ENCODE measurements around the gene RIMOC1.

DNA sequence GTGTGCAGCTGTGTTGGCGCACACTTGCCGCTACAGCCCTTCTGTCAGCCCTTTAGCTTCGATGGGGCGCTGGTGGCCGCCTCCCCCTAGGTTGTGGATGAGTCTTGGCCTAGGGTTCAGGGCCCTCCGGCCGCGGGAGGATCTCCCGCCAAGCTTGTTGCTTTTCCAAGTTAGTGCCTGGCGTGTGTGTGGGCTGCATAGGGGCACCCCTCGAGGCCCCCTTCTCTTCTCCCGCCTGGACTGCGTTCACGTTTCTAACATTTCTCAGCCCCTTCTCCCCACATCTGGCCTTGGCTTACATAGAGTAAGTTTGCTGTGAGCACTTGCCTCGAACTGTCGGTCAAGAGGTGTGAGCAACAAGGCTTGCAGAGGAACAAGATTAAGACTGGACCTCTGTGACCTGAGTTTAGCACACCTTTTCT is 33.5 kb upstream of the RIMOC1 start:
- TF ChIP-seq NFE2L1 (CRISPR knock-in tag; IDR thresholded peaks at IDR 0.05) (no peak), JUN (CRISPR knock-in tag; IDR thresholded peaks at IDR 0.05) (0 out of 2 replicates have a peak, but pooled peaks have one; percentile 34), CTCF (IDR thresholded peaks at IDR 0.05) (no peak), ZNF423 (CRISPR knock-in tag; IDR thresholded peaks at IDR 0.05) (no peak), NR3C1 (CRISPR knock-in tag; conservative IDR thresholded peaks at IDR 0.05; ENCODE audit: low read depth) (no peak), ZNF121 (CRISPR knock-in tag; IDR thresholded peaks at IDR 0.05) (no peak), ZNF232 (CRISPR knock-in tag; IDR thresholded peaks at IDR 0.05) (no peak), KAT7 (CRISPR knock-in tag; IDR thresholded peaks at IDR 0.05; ENCODE audit: borderline replicate concordance) (no peak), ATF3 (CRISPR knock-in tag; conservative IDR thresholded peaks at IDR 0.05) (no peak), ELF4 (CRISPR knock-in tag; IDR thresholded peaks at IDR 0.05; ENCODE audit: low read depth) (no peak)
- TF ChIP-seq, protein P1, sequence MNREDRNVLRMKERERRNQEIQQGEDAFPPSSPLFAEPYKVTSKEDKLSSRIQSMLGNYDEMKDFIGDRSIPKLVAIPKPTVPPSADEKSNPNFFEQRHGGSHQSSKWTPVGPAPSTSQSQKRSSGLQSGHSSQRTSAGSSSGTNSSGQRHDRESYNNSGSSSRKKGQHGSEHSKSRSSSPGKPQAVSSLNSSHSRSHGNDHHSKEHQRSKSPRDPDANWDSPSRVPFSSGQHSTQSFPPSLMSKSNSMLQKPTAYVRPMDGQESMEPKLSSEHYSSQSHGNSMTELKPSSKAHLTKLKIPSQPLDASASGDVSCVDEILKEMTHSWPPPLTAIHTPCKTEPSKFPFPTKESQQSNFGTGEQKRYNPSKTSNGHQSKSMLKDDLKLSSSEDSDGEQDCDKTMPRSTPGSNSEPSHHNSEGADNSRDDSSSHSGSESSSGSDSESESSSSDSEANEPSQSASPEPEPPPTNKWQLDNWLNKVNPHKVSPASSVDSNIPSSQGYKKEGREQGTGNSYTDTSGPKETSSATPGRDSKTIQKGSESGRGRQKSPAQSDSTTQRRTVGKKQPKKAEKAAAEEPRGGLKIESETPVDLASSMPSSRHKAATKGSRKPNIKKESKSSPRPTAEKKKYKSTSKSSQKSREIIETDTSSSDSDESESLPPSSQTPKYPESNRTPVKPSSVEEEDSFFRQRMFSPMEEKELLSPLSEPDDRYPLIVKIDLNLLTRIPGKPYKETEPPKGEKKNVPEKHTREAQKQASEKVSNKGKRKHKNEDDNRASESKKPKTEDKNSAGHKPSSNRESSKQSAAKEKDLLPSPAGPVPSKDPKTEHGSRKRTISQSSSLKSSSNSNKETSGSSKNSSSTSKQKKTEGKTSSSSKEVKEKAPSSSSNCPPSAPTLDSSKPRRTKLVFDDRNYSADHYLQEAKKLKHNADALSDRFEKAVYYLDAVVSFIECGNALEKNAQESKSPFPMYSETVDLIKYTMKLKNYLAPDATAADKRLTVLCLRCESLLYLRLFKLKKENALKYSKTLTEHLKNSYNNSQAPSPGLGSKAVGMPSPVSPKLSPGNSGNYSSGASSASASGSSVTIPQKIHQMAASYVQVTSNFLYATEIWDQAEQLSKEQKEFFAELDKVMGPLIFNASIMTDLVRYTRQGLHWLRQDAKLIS (CRISPR knock-in tag; IDR thresholded peaks at IDR 0.05; ENCODE audit: borderline replicate concordance) = no peak
- TF ChIP-seq, protein P2, sequence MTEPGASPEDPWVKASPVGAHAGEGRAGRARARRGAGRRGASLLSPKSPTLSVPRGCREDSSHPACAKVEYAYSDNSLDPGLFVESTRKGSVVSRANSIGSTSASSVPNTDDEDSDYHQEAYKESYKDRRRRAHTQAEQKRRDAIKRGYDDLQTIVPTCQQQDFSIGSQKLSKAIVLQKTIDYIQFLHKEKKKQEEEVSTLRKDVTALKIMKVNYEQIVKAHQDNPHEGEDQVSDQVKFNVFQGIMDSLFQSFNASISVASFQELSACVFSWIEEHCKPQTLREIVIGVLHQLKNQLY (CRISPR knock-in tag; IDR thresholded peaks at IDR 0.05) = no peak
- TF ChIP-seq, protein P3, sequence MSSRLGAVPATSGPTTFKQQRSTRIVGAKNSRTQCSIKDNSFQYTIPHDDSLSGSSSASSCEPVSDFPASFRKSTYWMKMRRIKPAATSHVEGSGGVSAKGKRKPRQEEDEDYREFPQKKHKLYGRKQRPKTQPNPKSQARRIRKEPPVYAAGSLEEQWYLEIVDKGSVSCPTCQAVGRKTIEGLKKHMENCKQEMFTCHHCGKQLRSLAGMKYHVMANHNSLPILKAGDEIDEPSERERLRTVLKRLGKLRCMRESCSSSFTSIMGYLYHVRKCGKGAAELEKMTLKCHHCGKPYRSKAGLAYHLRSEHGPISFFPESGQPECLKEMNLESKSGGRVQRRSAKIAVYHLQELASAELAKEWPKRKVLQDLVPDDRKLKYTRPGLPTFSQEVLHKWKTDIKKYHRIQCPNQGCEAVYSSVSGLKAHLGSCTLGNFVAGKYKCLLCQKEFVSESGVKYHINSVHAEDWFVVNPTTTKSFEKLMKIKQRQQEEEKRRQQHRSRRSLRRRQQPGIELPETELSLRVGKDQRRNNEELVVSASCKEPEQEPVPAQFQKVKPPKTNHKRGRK (CRISPR knock-in tag; IDR thresholded peaks at IDR 0.05; ENCODE audit: borderline replicate concordance) = no peak
- TF ChIP-seq, protein P4, sequence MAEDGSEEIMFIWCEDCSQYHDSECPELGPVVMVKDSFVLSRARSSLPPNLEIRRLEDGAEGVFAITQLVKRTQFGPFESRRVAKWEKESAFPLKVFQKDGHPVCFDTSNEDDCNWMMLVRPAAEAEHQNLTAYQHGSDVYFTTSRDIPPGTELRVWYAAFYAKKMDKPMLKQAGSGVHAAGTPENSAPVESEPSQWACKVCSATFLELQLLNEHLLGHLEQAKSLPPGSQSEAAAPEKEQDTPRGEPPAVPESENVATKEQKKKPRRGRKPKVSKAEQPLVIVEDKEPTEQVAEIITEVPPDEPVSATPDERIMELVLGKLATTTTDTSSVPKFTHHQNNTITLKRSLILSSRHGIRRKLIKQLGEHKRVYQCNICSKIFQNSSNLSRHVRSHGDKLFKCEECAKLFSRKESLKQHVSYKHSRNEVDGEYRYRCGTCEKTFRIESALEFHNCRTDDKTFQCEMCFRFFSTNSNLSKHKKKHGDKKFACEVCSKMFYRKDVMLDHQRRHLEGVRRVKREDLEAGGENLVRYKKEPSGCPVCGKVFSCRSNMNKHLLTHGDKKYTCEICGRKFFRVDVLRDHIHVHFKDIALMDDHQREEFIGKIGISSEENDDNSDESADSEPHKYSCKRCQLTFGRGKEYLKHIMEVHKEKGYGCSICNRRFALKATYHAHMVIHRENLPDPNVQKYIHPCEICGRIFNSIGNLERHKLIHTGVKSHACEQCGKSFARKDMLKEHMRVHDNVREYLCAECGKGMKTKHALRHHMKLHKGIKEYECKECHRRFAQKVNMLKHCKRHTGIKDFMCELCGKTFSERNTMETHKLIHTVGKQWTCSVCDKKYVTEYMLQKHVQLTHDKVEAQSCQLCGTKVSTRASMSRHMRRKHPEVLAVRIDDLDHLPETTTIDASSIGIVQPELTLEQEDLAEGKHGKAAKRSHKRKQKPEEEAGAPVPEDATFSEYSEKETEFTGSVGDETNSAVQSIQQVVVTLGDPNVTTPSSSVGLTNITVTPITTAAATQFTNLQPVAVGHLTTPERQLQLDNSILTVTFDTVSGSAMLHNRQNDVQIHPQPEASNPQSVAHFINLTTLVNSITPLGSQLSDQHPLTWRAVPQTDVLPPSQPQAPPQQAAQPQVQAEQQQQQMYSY (CRISPR knock-in tag; IDR thresholded peaks at IDR 0.05) = no peak
